ENCODE data around the gene SLA2.

The SLA2 gene

DNA sequence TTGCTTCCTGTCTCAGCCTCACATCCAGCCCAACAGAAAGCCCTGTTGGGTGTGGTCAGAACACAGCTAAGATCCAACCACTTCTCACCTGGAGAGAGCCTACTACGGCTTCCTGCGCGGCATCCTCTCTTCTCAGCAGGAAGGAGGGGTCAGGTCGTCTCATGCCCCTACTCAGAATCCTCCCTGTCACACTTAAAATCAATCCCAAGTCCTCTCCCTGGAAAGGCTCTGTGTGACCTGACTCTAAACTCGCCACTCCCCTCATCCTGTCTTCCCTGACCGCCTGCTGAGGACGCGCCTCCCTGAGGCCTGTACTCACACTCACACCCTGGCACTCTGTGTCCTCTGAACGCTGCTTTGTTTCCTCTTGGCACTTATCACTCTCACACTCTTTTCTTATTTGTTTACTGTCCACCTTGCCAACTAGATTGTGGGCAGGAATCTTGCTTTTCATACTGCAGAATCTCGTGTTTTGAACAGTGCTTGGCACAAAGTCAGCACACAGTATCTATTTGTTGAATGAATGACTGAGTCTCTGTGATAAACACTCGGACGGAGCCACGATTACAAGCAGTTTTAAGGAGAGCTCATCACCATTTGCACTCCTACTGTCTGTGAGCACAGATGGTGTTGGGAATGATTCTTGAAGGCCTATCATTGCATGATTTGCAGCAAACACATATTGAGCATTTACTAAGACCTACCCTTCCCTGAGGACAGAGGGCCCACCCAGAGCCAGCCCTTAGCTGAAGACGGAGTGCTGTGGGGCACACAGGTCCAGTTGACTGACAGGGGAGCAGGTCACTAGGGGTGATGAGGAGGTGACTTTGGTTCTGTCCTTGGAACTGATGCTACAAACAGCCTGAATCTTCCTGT lies 21.7 kb downstream of the SLA2 start:
- H3K4me2 ChIP-seq (ENCODE audit: low read depth, low read length, poor library complexity, severe bottlenecking), result no peak overlapping the region
- TF ChIP-seq, protein P1, sequence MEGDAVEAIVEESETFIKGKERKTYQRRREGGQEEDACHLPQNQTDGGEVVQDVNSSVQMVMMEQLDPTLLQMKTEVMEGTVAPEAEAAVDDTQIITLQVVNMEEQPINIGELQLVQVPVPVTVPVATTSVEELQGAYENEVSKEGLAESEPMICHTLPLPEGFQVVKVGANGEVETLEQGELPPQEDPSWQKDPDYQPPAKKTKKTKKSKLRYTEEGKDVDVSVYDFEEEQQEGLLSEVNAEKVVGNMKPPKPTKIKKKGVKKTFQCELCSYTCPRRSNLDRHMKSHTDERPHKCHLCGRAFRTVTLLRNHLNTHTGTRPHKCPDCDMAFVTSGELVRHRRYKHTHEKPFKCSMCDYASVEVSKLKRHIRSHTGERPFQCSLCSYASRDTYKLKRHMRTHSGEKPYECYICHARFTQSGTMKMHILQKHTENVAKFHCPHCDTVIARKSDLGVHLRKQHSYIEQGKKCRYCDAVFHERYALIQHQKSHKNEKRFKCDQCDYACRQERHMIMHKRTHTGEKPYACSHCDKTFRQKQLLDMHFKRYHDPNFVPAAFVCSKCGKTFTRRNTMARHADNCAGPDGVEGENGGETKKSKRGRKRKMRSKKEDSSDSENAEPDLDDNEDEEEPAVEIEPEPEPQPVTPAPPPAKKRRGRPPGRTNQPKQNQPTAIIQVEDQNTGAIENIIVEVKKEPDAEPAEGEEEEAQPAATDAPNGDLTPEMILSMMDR (conservative IDR thresholded peaks at IDR 0.05; ENCODE audit: low read length), result no peak
- TF ChIP-seq EZH2phosphoT487 (IDR thresholded peaks at IDR 0.05; ENCODE audit: borderline replicate concordance), result no peak
- no peaks in the 10 kb centered on the region for H3K9me3 ChIP-seq (ENCODE audit: insufficient read depth, low read depth, low read length)
- H3K9me2 ChIP-seq (replicated peaks; ENCODE audit: low read depth, low read length), result no peaks in the 10 kb centered on the region
- no peak overlapping the region for H3K4me3 ChIP-seq (ENCODE audit: low read length, poor library complexity, severe bottlenecking)
- peaks cover 54% of the 10 kb centered on the region; the same call in 1 of the 2 replicates for H3K36me3 ChIP-seq (ENCODE audit: insufficient read depth, low read length)
- no peaks in the 10 kb centered on the region for H3K27me3 ChIP-seq (ENCODE audit: insufficient read depth, low read length, poor library complexity, severe bottlenecking)
- no peaks in the 10 kb centered on the region for H3F3A ChIP-seq (ENCODE audit: low read depth)
- H3K79me2 ChIP-seq (ENCODE audit: insufficient read depth, low read length), result peaks cover 8% of the 10 kb centered on the region; the same call in 1 of the 2 replicates
- no peak overlapping the region for H3K9ac ChIP-seq (ENCODE audit: low read depth, low read length, poor library complexity, severe bottlenecking)
- no peaks in the 10 kb centered on the region for H4K20me1 ChIP-seq (ENCODE audit: insufficient read depth, low read length, poor library complexity, severe bottlenecking)
- peaks cover 8% of the 10 kb centered on the region for H3K4me1 ChIP-seq (ENCODE audit: insufficient read depth, low read length, poor library complexity, severe bottlenecking)
- no peak overlapping the region for H2AFZ ChIP-seq (ENCODE audit: low read length)

DNA sequence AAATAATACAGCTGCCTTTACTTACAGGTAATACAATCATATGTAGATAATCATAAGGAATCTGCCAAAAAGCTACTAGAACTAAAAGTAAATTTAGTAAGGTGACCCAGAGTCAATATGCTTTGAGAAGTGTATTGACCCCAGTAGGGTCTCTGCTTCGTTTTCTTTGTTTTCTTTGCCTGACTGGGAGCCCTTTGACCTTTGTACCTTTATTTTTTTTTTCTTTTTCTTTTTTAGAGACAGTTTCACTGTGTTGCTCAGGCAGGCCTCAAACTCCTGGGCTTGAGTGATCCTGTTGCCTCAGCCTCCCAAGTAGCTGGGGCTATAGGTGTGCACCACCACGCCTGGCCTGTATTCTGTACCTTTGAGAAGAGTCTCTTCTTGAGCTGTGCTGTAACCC lies 22.6 kb downstream of the SLA2 start:
- no peaks in the 10 kb centered on the region for H3F3A ChIP-seq (ENCODE audit: low read depth)
- no peaks in the 10 kb centered on the region for H3K9me2 ChIP-seq (replicated peaks; ENCODE audit: low read depth, low read length)
- no peaks in the 10 kb centered on the region for H3K4me1 ChIP-seq (ENCODE audit: insufficient read depth, low read length, poor library complexity, severe bottlenecking)
- no peak overlapping the region for H3K9ac ChIP-seq (ENCODE audit: low read depth, low read length, poor library complexity, severe bottlenecking)
- H3K4me3 ChIP-seq (ENCODE audit: low read length, poor library complexity, severe bottlenecking), result no peak overlapping the region
- no peak overlapping the region for H2AFZ ChIP-seq (ENCODE audit: low read length)
- H3K4me2 ChIP-seq (ENCODE audit: low read depth, low read length, poor library complexity, severe bottlenecking), result no peak overlapping the region
- no peaks in the 10 kb centered on the region for H4K20me1 ChIP-seq (ENCODE audit: insufficient read depth, low read length, poor library complexity, severe bottlenecking)
- H3K9me3 ChIP-seq (ENCODE audit: insufficient read depth, low read depth, low read length), result no peaks in the 10 kb centered on the region
- no peaks in the 10 kb centered on the region for H3K27me3 ChIP-seq (ENCODE audit: insufficient read depth, low read length, poor library complexity, severe bottlenecking)
- H3K79me2 ChIP-seq (ENCODE audit: insufficient read depth, low read length), result no peaks in the 10 kb centered on the region; the same call in 1 of the 2 replicates
- H3K36me3 ChIP-seq (ENCODE audit: insufficient read depth, low read length), result peaks cover 54% of the 10 kb centered on the region; the same call in 1 of the 2 replicates
- TF ChIP-seq EZH2phosphoT487 (IDR thresholded peaks at IDR 0.05; ENCODE audit: borderline replicate concordance), result no peak
- TF ChIP-seq, protein P1 (conservative IDR thresholded peaks at IDR 0.05; ENCODE audit: low read length), result no peak

DNA sequence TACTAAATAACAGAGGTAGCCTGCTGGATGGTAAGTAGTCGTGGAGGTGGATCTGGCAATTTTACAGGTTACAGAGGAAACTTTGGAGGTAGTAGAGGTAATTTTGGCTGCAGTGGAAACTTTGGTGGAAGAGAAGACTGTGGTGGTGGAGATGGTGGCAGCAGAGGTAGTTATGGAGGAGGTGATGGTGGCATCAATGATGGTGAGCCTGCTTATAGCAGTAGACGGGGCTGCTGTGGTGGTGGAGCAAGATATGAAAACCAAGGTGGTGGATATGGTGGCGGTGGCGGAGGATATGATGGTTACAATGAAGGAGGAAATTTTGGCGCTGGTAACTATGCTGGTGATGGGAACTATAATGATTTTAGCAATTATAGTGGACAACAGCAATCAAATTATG lies 25.1 kb downstream of the SLA2 start:
- H3F3A ChIP-seq (ENCODE audit: low read depth), result no peaks in the 10 kb centered on the region
- no peak overlapping the region for H3K9ac ChIP-seq (ENCODE audit: low read depth, low read length, poor library complexity, severe bottlenecking)
- H3K4me1 ChIP-seq (ENCODE audit: insufficient read depth, low read length, poor library complexity, severe bottlenecking), result no peaks in the 10 kb centered on the region
- H3K9me3 ChIP-seq (ENCODE audit: insufficient read depth, low read depth, low read length), result no peaks in the 10 kb centered on the region
- H3K27me3 ChIP-seq (ENCODE audit: insufficient read depth, low read length, poor library complexity, severe bottlenecking), result no peaks in the 10 kb centered on the region
- peaks cover 34% of the 10 kb centered on the region; the same call in 1 of the 2 replicates for H3K36me3 ChIP-seq (ENCODE audit: insufficient read depth, low read length)
- H4K20me1 ChIP-seq (ENCODE audit: insufficient read depth, low read length, poor library complexity, severe bottlenecking), result no peaks in the 10 kb centered on the region
- no peaks in the 10 kb centered on the region for H3K9me2 ChIP-seq (replicated peaks; ENCODE audit: low read depth, low read length)
- no peaks in the 10 kb centered on the region for H3K79me2 ChIP-seq (ENCODE audit: insufficient read depth, low read length)
- no peak overlapping the region for H3K4me2 ChIP-seq (ENCODE audit: low read depth, low read length, poor library complexity, severe bottlenecking)
- TF ChIP-seq, protein P1 (conservative IDR thresholded peaks at IDR 0.05; ENCODE audit: low read length), result no peak
- TF ChIP-seq EZH2phosphoT487 (IDR thresholded peaks at IDR 0.05; ENCODE audit: borderline replicate concordance), result no peak
- H3K4me3 ChIP-seq (ENCODE audit: low read length, poor library complexity, severe bottlenecking), result no peak overlapping the region
- H2AFZ ChIP-seq (ENCODE audit: low read length), result no peak overlapping the region

All from Loucy (cell line).